Pancreas (tissue), 10 donors: ENCODE results near the gene MBD4. TPM values are rescaled to one million over a fixed set of nuclear protein-coding genes. Genes with fewer than 3 reads are reported as not detected.
A peak's percentile ranks its signal among the peaks of the same experiment; 100 is the strongest.

Source experiments
- ATAC-seq, 4 donors: fragments of 200-7000 bp; cut with Tn5 transposase; one replicate each; pipeline versions ENCODE4 v1.8.0 to v1.9.1; 2020; ENCODE audit warnings: mild to moderate bottlenecking in 4 of 4, moderate library complexity in 4 of 4
- DNase-seq, 6 donors: peaks; one replicate each; pipeline ENCODE4 v3.0.0-alpha.2; 2020
- FAIRE-seq: peaks from 2 replicates; lab custom pipeline; 2012; peaks lifted over from hg19 to GRCh38; lab: Jason Lieb, UNC
- H3K27ac ChIP-seq, 4 donors: fragments of 200-600 bp; sonication (generic); 1 replicate in 3 of 4; 2 replicates in 1 of 4; pipeline versions ENCODE4 v1.5.0 to v1.8.0; 2020
- H3K27me3 ChIP-seq, 4 donors: fragments of 200-600 bp; one replicate each; pipeline ENCODE4 v1.8.0; 2021
- H3K36me3 ChIP-seq, 3 donors: fragments of 200-600 bp; sonication (generic) in 1 of 3; one replicate each; pipeline versions ENCODE4 v1.5.0 to v1.8.0; 2020 to 2021
- H3K4me1 ChIP-seq, 3 donors: fragments of 200-600 bp; one replicate each; pipeline ENCODE4 v1.8.0; 2021
- H3K4me3 ChIP-seq, 4 donors: fragments of 200-600 bp; sonication (generic) in 2 of 4; one replicate each; pipeline versions ENCODE4 v1.5.0 to v1.8.0; 2020 to 2021
- H3K9me3 ChIP-seq, 4 donors: fragments of 200-600 bp; one replicate each; pipeline ENCODE4 v1.8.0; 2021
- WGBS, 2 donors: extraction: QIAGEN DNeasy Blood & Tissue Kit; methylation state at CpG; one replicate each; pipeline ENCODE4 v1.1.7; 2013; 5-methylcytosine and 5-hydroxymethylcytosine counted together
- intact Hi-C, 3 donors: fragments of 100-400 bp; cut with DNase I; formaldehyde crosslinking; loops; one replicate each; pipeline versions ENCODE4 v1.11.1 to v1.14.2; 2022
- polyA plus RNA-seq, 2 donors: library from polyadenylated mRNA; stranded (reverse); fragments of 200-250 nt; gene quantifications; one replicate each; pipeline ENCODE4 v1.2.3, GENCODE V29; 2013
- total RNA-seq, 6 donors: library from RNA; stranded (reverse); fragmentation: NEBNext Ultra II Directional in 4 of 6; extraction: Animal tissue kit (Norgen Biotek cat#: 25700) in 4 of 6; gene quantifications; one replicate each; pipeline versions ENCODE4 v1.2.1 to v1.2.4, GENCODE V29; 2021 to 2023
- TF ChIP-seq, protein P1 (sequence below), 4 donors: fragments of 200-600 bp; sonication (generic) in 3 of 4; IDR thresholded peaks; one replicate each; pipeline versions ENCODE4 v1.5.0 to v1.8.0; 2021; ENCODE audit warnings: antibody characterized with exemption in 4 of 4
- donor health status: healthy with polysubstance abuse.
- donor health status: DM: no; HTN: no; CAD: no; lungs with moderate emphysema.
- donor health status: DM: no; HTN: no; CAD: no.
- donor health status: control.
- donor health status: control.
- donor health status: Bipolar disorder and iron deficiency.
- donor health status: DM: yes; HTN: yes; CAD: no.
- donor health status: DM: no; HTN: no; CAD: no.
- donor health status: DM: no; HTN: no; CAD: no.
- donor health status: DM: yes; HTN: yes; CAD: no.

Gene MBD4
- total and polyA plus RNA-seq, 8 donors, result 8.4 to 19.7 (median 15.0) TPM

DNA sequence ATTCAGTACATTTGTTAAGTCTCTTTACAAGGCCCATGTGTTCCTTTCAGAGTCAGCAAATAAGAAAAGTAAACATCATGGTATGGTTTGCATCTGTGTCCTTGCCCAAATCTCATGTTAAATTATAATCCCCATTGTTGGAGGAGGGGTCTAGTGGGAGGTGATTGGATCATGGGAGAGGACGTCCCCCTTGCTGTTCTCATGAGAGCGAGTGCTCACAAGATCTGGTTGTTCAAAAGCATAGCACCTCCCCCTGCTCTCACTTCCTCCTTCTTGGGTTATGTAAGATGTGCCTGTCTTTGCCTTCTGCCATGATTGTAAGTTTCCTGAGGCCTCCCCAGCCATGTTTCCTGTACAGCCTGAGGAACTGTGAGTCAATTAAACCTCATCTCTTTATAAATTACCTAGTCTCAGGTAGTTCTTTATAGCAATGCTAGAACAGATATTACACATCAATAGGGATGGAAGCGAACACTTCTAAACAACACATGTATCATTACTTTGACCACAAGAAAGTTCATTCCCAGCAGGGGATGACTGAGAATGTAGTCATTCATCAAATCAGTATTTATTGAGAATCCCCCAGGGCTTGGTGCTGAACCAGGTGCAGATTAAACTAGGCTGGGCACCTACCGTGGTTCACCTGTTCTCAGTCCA, 15.4 kb downstream of the MBD4 start:
- 79 to 80% methylated on average over 4 of the region's 4 CpGs for WGBS, 2 donors
- H3K4me1 ChIP-seq, result peaks cover 0 to 8% (median 5%) of the 10 kb centered on the region in 3 donors
- ATAC-seq, result peak in 3 of 4 donors; percentile 19 to 58 (median 28)
- H3K9me3 ChIP-seq, result no peaks in the 10 kb centered on the region
- no peaks in the 10 kb centered on the region for H3K27me3 ChIP-seq
- peak overlapping the region in 1 of 4 donors; percentile 7 for H3K27ac ChIP-seq
- peak in 2 of 6 donors; percentile 30 to 44 for DNase-seq
- TF ChIP-seq, protein P1, sequence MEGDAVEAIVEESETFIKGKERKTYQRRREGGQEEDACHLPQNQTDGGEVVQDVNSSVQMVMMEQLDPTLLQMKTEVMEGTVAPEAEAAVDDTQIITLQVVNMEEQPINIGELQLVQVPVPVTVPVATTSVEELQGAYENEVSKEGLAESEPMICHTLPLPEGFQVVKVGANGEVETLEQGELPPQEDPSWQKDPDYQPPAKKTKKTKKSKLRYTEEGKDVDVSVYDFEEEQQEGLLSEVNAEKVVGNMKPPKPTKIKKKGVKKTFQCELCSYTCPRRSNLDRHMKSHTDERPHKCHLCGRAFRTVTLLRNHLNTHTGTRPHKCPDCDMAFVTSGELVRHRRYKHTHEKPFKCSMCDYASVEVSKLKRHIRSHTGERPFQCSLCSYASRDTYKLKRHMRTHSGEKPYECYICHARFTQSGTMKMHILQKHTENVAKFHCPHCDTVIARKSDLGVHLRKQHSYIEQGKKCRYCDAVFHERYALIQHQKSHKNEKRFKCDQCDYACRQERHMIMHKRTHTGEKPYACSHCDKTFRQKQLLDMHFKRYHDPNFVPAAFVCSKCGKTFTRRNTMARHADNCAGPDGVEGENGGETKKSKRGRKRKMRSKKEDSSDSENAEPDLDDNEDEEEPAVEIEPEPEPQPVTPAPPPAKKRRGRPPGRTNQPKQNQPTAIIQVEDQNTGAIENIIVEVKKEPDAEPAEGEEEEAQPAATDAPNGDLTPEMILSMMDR (IDR thresholded peaks at IDR 0.05), result no peak
- intact Hi-C loops, result no loop called here
- no peak overlapping the region for H3K4me3 ChIP-seq
- no peaks in the 10 kb centered on the region for H3K36me3 ChIP-seq
- no peak for FAIRE-seq

DNA sequence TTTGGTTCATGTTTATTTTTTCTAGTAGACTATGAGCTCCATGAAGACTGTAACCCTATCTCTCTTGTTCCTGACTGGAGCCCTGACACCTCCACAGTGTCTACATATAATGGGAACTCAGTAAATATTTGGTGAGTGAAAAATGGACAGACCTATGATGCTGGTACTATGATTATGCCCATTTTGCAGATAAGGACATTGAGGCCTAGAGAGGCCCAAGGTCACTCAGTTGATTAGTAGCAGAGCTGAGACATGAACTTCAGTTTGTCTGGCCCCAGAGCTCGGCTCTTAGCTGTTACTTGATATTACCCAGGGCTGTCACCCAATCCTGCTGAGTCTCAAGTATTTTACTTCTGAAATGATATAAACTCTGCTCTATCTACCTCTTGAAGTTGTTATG, 16.9 kb downstream of the MBD4 start:
- no peaks in the 10 kb centered on the region for H3K36me3 ChIP-seq
- no peaks in the 10 kb centered on the region for H3K27me3 ChIP-seq
- TF ChIP-seq, protein P1 (IDR thresholded peaks at IDR 0.05), result no peak
- H3K4me3 ChIP-seq, result no peak overlapping the region
- ATAC-seq (no peak), DNase-seq (no peak), FAIRE-seq (no peak)
- no peaks in the 10 kb centered on the region for H3K9me3 ChIP-seq
- H3K4me1 ChIP-seq, result peaks cover 0 to 2% (median 0%) of the 10 kb centered on the region in 3 donors
- H3K27ac ChIP-seq, result no peak overlapping the region
- intact Hi-C loops, result no loop called here
- WGBS, 2 donors, result 76 to 78% methylated on average over 1 of the region's 1 CpG

DNA sequence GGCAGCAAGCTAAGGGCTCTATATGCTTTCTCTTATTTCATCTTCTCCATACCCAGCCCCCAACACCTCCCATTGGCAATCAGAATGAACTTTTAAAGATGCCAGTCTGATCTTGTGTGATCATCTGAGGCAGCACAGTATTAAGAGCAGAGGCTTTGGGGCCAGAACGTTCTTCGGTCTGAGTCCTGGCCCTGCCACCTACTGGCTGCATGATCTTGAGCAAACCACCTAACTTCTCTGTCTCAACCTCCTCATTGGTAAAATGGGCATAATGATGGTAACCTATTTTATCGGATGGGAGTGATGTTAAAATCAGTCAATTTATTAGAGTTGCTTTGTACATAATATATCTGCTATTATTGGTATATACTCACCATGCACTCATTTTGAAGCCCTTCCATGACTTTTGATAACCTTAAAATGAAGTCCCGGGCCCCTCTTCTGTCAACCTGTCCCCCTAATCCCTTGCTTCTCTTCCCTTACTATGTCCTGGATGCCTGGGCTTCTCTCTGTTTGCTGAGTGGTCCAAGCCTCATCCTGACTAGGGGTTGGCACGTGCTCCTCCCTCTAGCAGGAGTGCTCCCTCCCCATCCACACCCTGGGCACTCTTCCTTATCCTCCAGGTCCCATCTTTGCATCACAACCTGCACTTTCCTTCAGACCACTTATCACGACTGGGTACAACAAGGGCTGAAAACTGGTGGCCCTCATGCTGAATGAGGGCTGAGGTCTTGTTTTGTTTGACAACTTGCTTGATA, 17.6 kb downstream of the MBD4 start:
- FAIRE-seq (no peak), DNase-seq (no peak), ATAC-seq (no peak)
- TF ChIP-seq, protein P1 (IDR thresholded peaks at IDR 0.05), result no peak
- WGBS, 2 donors, result 79 to 82% methylated on average over 6 of the region's 6 CpGs
- Histone ChIP-seq H3K4me3 (no peak overlapping the region), H3K36me3 (no peaks in the 10 kb centered on the region), H3K9me3 (no peaks in the 10 kb centered on the region), H3K27me3 (no peaks in the 10 kb centered on the region), H3K4me1 (no peaks in the 10 kb centered on the region), H3K27ac (no peak overlapping the region)
- intact Hi-C loops, result no loop called here

DNA sequence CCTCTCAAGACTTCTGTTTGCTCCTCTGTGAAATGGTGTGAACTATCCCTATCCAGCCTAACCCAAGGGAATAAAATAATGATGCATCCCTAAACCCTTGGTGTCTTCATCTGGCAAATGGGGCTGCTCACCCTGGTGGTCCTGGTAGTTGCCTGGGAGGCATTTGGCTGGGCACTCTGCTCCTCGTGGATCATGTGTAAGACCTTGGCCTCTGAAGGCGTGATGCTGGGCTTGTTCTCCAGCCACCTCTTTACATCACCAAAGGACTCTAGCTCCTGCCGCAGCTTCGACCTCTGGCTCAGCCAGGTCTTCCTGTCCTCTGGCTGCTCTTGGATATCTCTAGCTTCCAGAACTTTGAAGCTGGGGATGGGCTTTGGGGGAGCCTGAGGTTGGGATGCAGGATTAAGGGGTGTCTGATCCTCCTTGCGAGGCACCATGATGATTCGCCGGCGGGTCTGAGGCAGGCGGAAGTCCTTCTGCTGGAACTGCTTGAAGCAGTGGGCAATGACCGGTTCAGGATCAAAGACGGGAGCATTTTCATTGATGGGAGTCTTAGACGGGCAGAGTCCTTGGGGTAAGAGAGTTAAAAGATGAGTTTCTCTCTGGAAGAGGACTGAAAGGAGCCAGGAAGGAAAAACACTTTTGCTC, 18.4 kb downstream of the MBD4 start:
- H3K27ac ChIP-seq, result no peak overlapping the region
- H3K27me3 ChIP-seq, result no peaks in the 10 kb centered on the region
- H3K36me3 ChIP-seq, result no peaks in the 10 kb centered on the region
- 88 to 92% methylated on average over 12 of the region's 12 CpGs for WGBS, 2 donors
- H3K9me3 ChIP-seq, result no peaks in the 10 kb centered on the region
- H3K4me3 ChIP-seq, result no peak overlapping the region
- no peak for FAIRE-seq
- intact Hi-C loops, result no loop called here
- TF ChIP-seq, protein P1 (IDR thresholded peaks at IDR 0.05), result no peak
- no peaks in the 10 kb centered on the region for H3K4me1 ChIP-seq
- ATAC-seq, result no peak
- DNase-seq, result no peak
